SH-SY5Y (cell line): ENCODE data around the gene SEC61G.

ENCODE experiments used
- GATA2 ChIP-seq: IDR thresholded peaks from 2 replicates; pipeline ENCODE4 v1.6.1; 2011; ENCODE audit warnings: mild to moderate bottlenecking, low read depth, low read length
- GATA3 ChIP-seq: IDR thresholded peaks from 2 replicates; pipeline ENCODE4 v1.6.1; 2011; ENCODE audit warnings: low read depth, mild to moderate bottlenecking, low read length, moderate library complexity

SEC61G gene

GRCh38 chr7:54725255-54725654 lies 33.8 kb downstream of the SEC61G start:
- TF ChIP-seq GATA3 = no peak
- no peak for TF ChIP-seq GATA2

GRCh38 chr7:54722502-54722901 lies 36.5 kb downstream of the SEC61G start:
- no peak for TF ChIP-seq GATA2
- no peak for TF ChIP-seq GATA3

DNA sequence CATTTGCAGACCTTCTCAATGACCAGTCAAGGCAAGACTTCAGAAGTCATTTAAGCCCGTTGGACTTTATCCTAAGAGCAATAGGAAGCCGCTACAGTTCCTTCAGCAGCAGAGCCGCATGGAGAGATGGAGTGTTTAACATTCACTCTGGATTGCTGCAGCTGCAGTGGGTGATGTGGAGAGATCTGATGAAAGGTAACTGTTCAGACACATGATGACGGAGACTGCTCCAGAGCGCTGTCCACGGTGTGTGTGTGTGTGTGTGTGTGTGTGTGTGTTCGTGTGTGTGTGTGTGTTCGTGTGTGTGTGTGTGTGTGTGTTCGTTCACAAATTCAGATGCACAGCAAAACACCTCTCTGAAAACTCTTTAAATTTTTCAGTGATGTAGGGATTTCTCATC lies 37.0 kb downstream of the SEC61G start:
- TF ChIP-seq GATA3 (no peak), GATA2 (no peak)

DNA sequence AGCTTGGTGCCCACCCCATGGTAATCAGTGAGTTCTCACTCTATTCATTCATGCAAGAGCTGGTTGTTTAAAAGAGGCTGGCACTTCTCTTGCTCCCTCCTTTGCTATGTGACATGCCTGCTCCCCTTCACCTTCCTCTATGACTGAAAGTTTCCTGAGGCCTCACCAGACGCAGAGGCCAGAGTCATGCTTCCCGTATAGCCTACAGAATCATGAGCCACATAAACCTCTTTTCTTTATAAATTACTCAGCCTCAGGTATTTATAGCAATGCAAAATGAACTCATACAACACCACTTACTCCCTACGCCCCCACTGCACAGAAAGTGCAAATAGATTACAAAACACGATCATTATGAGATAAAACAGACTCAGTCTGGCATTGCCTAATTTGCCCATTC lies 39.0 kb downstream of the SEC61G start:
- TF ChIP-seq GATA2 = no peak
- no peak for TF ChIP-seq GATA3

DNA sequence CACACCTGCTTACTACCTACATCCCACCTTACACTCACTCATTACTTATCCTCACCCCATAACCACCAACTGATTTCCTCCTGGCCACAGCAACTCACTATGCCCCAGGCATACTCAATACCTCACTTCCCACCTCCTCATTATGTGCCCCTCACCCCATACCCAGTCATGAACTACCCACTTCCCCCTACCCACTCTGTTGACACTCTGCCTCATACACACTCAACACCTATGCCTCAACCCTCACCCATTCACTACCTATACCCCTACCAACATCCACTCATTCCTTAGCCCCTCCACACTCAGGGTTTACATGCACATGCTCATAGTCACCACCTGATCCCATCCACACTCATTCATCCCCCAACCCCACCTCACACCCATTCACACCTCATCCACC lies 39.6 kb downstream of the SEC61G start:
- TF ChIP-seq GATA3 (no peak), GATA2 (no peak)

- no peak for TF ChIP-seq GATA3
- TF ChIP-seq GATA2 = no peak
Measured at GRCh38 chr7:54712820-54713219, 46.2 kb downstream of the SEC61G start.

- TF ChIP-seq GATA2 = no peak
- no peak for TF ChIP-seq GATA3
Measured at GRCh38 chr7:54711900-54712595, 47.0 kb downstream of the SEC61G start.

- TF ChIP-seq GATA2 (no peak), GATA3 (no peak)
Measured at GRCh38 chr7:54709283-54709682, 49.7 kb downstream of the SEC61G start.

GRCh38 chr7:54705436-54705835 lies 53.6 kb downstream of the SEC61G start:
- TF ChIP-seq GATA2 = no peak
- TF ChIP-seq GATA3 = no peak

GRCh38 chr7:54704851-54705250 lies 54.2 kb downstream of the SEC61G start:
- TF ChIP-seq GATA2 = no peak
